KG1 (cell line): ENCODE data around the gene TMEM212.
"Not testable (repeated sequence)": the region's sequence is repeated elsewhere in the genome, so short reads cannot be mapped to it uniquely, and the experiment has no call there.

Source experiments
- DNase-seq: peaks from one replicate; lab custom pipeline; 2025; lab: John Stamatoyannopoulos, UW

The TMEM212 gene

DNA sequence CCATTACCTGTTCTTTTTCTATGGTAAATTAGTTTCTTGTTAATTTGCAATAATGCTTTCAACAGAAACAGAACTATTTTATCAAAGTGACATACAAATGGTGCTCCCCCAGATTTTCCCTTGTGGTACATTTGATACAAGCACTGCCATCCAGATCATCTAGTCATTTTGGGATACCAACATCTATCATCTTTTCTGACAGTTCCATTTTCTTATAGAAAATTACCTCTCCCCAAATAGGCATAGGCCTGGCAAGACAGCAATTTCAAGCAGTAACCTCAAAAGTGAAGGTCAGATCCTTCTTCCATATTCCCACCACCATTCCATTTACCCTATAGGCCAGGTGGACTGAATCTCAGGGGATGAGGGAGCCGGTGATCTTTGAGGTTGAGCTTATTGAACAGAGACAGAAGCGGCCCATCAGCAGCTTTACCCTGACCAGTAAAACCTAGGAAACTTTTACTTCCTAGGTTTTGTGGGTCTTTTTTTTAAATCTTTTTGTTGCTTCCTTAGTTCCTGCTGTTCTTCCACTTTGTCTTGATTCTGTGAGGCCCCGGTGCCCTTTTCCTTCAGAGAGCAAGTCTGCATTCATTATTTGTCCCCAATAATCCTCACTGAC, 29.8 kb upstream of the TMEM212 start:
- no peak for DNase-seq

DNA sequence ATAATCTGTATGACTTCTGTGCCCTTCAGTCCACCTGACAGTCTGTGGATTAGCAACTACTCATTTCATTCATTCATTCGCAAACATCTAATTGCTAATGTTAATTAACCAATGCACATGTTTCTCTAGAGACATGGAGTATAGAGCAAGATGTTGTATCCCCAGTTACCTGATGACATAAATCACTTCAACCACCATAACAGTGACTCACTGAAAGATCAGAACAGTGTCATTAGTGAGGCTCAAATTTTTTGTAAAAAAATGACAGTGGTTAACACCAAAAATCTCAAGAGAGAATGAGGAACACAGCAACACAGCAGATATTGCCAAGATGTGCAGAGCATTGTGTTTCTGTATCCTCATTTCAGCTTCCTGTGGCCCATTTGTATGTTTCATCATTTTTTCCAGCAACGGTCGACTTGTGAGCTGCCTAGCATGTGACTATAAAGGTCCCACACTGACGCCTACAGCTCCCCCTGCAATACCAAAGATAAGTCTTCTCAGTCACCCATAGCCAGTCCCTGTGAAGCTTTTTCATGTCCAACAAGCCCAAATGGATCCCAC, 29.2 kb upstream of the TMEM212 start:
- peak; percentile 54 for DNase-seq

- not testable (repeated sequence) for DNase-seq
Observed at GRCh38 chr3:171814662-171815061, 28.5 kb upstream of the TMEM212 start.

GRCh38 chr3:171815973-171816595, 27.1 kb upstream of the TMEM212 start:
- no peak for DNase-seq

DNA sequence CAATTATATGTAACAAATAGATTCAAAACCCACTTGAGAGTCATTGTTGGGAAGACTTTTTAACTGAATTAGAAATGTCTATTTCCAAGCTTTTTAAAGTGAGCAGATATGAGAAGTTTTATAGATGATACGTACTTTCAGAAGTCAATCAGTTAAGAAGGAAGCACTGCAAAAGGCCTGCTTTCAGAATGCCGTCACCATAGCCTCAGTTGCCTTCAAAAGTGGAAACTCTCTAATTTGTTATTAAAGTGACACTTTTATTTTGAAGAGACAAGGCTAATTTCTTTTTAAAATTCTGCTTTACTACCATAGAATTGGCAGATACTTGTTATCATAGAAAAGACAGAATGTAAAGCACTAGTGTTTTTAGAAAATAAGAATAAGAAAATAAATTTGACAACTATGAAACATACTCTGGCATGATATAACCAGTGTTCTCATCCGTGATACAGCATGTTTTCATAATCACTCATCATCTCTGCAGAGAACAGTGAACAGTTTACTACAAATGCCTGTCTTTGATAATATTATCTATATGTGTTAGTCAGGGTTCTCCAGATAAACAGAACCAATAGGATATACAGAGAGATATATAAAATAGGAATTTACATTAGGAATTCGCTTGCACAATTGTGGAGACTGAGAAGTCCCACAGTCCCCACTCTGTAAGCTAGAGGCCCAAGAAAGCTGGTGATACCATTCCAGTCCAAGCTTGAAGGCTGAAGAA, 25.9 kb upstream of the TMEM212 start:
- no peak for DNase-seq

DNA sequence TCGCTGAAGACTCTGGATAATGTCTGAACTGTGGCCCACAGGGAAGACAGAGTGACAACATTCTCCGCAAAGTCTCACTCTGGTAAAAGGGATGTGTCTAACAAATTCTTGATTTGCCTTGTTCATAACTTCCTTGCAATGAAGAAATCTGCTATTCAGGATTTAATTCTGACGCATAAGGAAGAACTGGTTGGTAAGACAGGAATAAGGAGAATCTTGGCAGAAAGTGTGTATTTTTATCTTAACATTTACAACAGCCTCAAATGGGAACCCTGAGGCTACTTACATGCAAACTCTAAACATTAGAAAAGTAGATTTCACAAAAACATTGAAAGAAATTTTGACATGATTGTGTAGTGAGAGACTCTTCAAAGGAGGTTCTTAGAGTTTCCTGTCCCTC, 22.1 kb upstream of the TMEM212 start:
- no peak for DNase-seq

GRCh38 chr3:171821778-171822358, 21.3 kb upstream of the TMEM212 start:
- DNase-seq = no peak

GRCh38 chr3:171822431-171823106, 20.6 kb upstream of the TMEM212 start:
- no peak for DNase-seq

- DNase-seq = no peak
Observed at GRCh38 chr3:171824116-171824515, 19.0 kb upstream of the TMEM212 start.

DNA sequence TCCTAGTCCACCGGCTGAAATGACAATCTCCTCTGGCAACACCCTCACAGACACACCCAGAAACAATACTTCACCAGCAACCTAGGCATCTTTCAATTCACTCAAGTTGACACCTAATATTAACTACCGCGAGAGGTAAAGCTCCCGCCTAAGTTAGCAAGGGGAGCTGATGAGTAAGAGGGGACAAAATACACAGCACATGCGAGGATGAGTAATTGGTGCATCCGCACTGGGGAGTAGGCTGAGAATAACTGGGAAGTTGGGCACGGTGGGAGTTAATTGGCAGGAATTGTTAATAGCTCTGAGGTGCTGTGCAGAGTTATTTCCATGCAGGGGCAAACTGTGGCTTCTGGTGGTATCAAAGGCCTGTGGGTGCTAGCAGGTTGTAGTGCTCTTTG, 18.3 kb upstream of the TMEM212 start:
- DNase-seq = no peak

GRCh38 chr3:171825222-171825828, 17.8 kb upstream of the TMEM212 start:
- no peak for DNase-seq

DNA sequence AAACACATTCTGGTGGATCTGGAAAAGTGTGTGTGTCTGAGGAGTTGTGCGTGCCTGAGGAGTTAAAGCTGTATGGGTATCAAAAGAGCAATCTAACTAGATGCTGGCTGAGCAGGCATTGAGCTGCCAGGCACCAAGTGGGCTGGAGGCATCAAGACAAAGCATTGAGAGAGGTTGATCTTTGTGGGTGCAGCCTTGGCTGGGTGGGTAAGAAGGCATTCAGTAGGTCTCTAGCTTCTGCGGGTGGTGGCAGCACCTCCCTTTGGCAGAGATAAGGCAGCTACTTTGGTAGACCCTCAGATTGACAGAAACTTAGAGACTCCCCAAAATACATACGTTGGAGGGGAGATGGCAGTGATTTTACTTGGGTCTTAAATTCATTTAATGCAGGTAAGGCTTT, 15.8 kb upstream of the TMEM212 start:
- no peak for DNase-seq

DNA sequence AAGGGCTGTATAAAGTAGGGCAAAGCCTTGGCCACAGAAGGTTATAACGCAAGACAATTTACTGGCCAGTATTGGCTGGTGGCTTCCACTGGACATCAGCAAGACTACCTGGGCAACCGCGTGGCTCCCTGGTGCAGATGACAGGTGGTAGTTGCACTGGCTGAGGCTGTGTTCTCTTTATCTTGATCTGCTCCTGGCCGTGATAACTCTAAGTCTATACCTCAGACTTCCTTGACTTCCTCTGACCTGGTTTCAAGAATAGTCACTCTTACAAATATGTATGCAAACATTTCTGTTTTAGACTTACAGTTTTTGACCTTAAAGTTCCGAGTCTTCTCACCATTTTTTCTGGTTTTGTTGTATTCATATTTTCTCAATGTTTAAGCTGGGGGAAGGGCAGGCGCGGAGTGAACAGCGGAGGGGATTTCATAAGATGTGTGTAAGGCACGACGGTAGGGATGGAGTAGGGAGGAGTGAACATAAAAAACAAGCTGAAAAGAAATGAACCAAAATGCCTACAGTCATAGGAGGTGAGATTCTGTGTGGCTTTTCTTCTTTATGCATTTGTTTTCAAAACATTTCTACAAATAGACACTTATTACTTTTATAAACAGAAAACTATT, 15.2 kb upstream of the TMEM212 start:
- no peak for DNase-seq

DNA sequence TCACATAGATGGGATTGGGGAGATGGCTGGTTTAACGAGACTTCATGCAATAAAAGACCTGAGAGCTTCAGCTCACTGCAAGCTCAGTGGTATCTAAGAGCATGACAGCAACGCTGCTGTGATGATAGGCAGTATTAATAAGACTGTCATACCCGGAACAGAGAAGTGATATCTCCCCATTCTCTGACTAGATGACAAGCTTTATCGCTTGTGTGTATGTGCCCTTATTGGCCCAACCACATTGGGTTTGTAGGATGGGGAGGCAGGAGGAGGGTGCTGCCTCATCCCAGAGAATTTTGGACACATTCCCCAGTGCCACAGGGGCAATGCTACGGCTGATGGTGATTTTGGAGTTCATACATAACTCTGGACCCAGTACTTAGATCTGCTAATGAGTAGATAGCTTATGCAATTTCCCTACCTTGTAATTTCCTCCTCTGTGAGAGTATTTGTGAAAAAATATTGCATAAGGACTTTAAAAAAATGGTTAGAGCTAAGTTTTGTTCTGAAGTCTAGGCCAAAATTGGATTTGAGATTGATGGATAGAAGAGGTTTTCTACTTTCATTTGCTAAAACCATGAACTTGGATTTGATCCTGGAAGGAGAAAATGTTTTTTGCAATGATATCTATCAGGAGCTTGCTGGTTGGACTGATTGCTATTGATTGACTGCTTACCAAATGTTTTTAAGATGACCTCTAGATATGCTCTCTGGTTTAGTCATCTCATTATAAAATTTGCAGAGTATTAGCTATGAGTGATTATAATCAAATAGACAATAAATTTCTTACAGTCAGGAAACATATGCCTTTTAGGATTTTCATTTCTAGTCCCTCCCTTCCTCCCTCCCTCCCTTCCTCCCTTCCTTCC, 14.0 kb upstream of the TMEM212 start:
- no peak for DNase-seq

- DNase-seq = no peak
Observed at GRCh38 chr3:171829841-171830517, 13.2 kb upstream of the TMEM212 start.

GRCh38 chr3:171830518-171830875, 12.7 kb upstream of the TMEM212 start:
- DNase-seq = no peak

GRCh38 chr3:171831936-171832335, 11.2 kb upstream of the TMEM212 start:
- DNase-seq = no peak

DNA sequence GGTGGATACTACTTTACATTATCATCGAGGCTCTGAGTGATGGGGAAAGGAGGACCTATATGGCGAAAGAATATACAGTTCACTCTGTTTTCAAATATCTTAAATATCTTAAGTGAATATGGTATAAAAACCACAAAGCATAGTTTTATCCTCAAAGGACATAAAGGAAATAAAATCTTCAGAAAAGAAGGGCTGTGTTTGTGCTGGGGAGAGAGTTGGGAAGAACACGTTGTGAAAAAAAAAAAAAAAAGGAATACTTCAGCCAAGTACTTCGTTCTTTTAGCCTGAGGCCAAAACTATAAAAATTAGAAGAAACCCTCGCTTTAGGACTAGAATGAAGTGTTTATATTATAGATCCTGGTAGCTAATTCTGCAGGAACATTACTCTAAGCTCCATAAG, 10.2 kb upstream of the TMEM212 start:
- no peak for DNase-seq

GRCh38 chr3:171833789-171834460, 9.2 kb upstream of the TMEM212 start:
- no peak for DNase-seq
